NCI-H82 (cell line): ENCODE data around the gene SMAD3.

ENCODE experiments used
- DNase-seq: peaks from one replicate; lab custom pipeline; 2025; lab: John Stamatoyannopoulos, UW

Gene SMAD3

DNA sequence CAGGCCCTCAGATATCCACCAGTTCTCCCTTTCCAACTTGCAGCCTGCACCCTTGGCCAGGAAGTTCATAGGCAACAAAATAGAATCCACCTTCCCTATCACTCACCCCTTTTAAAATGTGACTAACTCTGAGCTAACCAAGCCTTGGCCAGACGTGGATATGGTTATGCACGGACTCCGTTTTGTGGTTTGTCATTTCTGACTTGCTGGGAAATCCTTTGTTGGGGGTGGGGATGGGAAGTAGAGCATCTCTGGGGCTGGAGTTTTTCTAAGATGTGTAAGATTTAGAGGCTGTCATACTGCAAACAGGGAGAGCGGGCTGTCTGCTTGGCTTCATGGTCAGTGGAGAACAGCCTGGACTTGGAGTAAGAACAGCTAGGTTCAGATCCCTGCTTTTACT lies 62.6 kb downstream of the SMAD3 start:
- no peak for DNase-seq

DNA sequence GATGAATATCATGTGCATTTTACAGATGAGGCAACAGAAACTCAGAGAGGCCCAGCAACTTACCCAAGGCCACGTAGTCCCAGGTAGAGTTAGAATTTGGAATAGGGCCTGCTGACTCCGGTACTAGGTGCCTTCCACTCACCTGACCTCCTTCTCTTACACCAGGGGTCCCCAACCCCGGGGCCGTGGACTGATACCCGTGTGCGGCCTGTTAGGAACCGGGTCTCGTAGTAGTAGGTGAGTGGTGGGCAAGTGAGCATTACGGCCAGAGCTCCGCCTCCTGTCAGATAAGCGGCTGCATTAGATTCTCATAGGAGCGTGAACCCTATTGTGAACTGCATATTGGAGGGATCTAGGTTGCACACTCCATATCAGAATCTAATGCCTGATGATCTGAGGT lies 64.8 kb downstream of the SMAD3 start:
- DNase-seq: no peak

DNA sequence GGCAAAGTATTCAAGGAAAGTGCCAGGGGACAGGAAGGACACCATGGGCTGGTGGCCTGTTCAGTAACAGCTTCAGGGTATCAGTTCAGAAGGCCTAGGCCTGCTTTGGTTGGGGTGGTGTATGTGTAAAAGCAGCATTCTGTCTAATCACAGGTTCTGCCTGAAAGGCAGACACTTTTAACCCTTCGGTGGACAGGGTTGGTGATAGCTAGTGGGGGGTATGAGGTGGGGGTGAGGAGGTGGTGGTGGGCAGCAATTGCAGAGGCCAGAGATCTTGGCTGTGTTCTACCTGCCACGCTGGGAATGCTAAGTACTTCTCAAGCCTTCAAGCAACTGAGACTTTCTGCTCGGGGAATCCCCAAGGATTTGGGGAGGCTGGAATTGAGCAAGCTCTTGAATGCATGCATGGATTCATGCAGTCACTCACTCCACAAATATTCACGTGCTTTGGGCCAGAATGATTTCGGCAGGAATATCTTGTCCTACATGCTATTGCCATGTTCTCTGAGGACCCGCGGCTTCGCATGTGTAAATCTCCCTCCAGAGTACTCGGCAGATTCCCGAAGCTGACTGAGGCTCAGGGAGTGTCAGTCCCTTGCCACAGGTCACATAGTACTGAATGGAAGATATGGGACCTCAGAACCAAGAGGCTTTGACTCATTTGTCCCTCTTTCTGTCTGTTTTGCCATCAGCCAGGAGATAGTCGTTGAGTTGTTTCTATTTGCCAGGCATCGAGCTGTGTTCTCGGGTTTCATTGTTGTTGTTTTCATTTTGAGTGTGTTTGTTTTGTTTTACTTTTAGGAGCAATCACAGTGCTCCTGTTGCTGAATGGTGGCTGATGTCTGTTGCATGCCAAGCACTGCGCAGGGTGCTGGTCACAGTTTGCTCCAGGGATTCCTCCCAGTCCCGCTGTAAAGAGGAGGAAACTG lies 65.5 kb downstream of the SMAD3 start:
- no peak for DNase-seq

DNA sequence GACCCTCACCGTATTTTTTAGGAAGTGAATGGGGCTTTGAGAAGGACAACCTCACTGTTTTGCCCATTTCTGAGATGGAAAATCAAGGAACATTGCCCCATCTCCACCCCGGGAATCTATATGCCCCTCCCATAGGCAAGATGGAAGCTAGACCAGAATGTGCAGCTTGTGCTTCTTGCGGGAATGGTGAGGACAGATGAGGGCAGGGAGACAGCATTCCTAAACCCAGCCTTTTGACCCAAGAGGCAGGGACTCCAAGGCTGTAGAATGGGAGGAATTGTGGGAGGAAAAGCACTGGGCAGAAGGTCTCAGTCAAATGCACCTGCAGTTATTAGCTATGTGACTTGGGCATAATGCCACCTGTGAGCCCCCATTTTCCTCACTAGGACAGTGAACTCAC lies 66.9 kb downstream of the SMAD3 start:
- DNase-seq: no peak

DNA sequence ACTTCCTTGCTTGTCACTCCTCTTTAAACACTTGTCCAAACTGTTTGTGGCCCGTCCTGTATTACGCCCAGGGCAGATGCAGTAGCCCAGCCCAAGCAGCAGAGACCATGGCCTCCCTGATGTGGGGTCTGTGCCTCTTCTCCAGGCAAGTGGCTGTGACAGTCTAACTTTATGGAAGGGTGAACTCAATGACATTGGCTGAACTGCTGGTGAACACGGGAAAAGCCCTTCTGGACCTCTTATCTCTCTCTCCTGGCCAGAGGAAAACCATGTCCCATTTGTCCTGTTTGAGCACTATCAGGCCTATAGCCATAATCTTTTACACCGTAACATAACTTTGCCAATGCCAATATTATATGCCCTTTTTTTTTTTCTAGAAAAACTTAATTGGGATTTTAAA lies 67.6 kb downstream of the SMAD3 start:
- DNase-seq: no peak

DNA sequence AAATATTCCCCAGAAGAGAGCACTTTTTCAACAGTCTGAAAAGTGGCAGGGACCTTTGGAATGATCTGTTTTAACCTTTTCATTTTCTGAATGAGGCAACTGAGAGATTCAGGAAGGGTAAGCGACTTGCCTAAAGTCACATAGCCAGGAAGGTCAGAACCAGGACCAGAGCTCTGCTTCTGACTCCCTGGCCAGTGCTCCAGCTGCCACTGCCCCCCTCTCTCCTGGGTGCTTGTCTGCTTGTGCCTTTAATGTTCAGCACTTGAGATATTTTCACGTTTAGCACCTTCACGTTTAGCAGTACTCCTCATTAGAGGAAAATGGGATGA lies 68.3 kb downstream of the SMAD3 start:
- no peak for DNase-seq

DNA sequence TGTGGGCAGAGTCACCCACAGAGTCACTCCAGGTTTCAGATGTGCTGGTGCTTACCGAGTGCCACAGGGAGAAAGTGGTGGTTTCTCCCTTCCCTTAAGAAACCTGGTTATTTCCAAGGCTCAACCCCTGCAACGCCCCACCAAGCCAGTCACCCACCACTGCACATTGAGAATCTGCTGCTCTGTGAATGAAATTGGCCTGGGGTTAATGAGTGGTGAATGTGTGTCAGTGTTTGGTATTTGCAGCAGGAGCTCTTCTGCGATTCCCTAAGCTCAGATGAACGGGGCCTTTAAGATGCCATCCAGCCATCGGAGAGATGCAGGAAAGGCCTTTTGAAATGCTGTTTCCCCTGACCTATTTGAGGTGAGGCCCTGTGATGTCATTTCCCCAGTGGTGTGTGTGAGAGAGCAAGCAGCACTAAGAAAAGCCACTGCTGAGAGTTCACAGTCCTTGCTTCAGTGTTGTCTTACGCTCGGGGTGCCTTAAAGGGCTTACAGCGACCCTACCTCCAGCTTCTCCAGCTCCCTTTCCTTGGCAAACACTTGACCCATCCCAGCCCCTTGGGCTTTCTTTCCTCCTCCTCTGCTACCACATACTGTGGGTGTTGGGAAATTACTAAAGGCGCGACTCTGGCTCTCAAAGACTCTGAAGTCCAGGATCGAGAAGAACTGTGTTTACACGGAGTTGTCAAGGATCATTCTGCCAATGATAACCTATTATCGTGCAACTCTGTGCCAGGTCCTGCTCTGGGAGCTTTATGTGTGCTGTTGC lies 68.9 kb downstream of the SMAD3 start:
- no peak for DNase-seq

DNA sequence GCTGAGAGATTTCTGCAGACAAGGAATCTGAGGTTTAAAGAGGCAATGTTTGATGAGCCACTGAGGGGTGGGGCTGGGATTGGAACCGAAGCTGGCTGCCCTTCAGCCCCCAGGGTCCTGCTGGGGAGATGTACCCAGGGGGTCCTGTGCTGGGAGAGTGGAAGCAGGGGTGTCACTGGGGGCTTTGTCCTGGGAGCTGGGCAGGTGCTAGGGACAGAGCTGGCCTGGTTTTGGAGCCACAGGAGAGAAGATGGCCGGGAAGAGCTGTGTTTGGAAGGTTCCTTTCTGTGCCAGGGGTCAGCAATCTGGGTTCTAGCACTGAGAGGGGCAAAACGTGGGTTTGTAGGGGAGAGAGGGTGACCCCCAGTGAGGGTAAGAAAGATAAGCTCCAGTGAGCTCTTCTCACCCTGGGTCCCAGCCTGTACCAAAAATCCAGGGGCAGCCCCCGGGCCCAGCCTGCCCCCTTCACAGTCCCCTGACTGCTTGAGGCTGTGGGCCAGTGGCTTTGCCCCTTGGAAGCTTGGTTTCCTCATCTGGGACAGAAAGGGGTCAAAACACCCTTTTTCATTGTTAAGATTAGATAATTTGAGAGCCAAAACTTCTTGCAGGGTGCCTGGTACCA lies 69.6 kb downstream of the SMAD3 start:
- no peak for DNase-seq

DNA sequence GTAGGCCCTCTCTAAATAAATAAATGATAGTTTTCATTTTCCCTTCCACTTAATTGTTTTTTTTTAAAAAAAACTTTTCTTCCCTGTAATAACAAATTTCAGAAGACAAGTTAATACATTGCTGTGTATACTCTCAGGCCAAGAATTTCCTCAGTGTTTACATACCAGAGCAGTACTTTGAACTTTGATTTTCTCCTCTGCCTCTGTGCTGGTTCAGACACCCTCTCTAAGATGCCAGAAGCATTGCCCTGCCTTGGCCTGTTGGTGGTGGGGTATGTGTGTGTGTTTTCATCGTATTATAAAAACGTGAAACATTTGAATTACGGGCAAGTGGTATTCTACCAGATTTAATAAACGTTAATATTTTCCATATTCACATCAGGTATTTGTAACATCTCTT lies 70.1 kb downstream of the SMAD3 start:
- no peak for DNase-seq

DNA sequence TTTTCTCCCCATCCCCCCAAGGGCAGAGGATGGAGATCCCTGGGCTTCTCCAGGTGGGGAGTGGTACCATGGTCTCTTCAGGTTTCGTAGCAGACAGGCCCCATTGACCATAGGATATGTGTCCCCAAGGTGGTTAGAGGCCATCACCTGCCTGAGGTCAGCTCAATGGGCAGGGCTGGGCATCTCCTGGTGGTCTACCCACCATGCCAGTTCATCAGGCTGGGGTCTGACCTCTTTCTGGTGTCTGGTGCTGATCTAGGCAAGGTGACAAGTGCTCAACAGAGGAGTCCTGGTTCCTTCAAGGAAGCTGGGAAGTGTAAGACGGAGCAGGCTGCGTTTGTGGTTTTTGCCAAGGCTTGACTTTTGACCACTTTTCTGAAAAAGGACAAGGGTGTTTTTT lies 71.4 kb downstream of the SMAD3 start:
- no peak for DNase-seq

DNA sequence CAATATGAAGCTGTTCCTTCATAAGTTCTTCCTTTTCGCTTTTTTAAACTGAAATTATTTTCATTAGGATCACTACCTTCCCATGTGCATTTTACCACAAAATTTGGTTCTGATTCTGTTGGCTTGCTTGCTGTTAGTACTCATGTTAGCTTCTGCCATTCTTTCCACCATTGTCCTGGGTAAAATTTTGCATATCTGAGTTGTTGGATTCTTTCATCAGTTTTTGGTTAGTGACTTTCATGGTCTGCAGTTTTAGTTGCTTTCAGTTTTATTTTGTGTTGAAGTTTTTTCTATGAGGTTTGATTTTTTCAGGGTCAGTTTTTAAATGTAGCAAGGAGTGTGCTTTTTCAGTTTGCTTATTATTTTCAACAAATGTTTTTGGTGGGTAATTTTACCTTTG lies 71.9 kb downstream of the SMAD3 start:
- no peak for DNase-seq

DNA sequence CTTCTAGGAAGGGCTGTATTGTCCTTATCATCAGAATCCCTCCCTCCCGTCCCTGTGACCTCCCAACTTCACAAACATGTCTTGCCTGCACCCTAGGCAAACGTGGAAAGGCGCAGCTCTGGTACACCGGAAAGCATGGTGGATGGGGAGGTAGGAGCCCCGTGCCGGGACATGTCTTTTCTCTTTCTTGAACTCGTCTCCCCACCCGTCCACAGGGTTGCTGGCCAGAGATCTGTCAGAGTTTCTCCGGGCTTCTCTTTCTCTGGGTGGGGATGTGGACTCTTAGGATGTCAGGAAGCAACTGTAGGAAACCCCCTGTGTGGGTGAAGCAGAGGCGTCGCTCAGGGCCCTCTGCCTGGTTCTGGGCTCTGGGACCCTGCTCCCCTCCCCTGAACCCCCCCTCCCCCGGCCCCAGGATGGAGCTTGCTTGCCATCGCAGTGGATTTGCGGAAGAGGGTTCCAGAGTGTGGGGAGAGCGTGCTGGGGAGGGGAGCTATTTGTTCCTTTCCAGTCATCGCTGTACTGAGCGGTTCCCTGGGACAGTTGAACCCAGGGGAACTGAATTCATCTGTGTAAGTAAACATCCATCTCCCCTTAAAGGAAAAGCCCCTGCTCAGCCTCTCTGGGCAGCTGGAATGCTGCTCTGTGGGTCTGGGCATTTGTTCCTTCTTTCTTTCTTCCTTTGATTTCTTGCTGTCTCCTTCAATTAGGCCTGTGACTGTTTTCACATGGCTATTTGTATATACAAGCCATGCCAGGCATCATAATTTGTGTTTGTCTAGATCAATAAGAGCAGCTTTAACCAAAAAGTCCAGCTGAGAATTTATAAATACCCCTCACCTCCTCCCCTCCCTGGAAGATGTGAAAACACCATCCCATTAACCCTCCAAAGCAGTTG lies 72.8 kb downstream of the SMAD3 start:
- DNase-seq: no peak

DNA sequence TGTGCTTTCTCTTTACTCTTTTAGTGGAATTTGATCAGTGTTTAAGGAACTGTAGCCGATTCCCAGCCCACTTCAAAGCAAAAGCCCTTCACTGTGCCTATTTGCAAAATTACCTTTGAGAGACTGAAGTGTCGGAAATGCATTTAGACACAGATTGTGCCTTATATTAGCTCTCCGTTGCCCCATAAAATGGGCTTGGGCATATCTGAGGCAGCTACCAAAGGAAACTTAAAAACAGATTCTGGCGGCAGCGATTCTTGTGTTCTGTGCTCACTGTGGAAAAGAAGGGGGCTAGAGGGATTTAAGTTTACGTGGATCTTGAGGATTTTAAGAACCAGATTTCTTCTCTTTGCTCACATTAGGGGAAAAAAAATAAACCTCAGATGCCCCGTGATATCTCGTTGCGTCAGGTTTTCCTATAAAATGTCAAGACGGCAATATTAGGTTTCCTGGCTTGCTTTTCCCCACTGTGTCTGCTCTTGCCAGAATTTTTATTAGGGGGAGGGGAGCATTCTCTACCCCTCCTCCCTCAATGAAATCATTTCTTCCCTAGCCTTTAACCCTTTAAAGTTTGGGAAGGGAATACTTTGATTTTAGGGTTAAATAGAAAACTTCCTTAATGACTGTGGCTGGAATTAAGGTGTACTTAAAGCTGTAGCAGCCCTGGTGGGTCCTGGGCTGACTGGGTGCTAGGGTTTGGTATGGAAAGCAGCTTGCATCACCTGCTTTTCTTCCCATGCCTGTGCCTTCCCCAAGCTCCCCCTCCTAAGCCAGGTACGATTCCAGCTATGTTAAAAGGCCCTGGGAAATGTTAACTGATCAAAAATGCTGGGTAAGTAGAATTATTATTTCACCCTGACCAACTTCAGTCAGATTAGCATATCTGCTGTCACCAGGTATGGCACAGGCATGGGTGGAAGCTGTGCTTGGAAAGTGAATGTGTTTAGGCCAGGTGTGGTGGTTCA lies 73.8 kb downstream of the SMAD3 start:
- DNase-seq: no peak

DNA sequence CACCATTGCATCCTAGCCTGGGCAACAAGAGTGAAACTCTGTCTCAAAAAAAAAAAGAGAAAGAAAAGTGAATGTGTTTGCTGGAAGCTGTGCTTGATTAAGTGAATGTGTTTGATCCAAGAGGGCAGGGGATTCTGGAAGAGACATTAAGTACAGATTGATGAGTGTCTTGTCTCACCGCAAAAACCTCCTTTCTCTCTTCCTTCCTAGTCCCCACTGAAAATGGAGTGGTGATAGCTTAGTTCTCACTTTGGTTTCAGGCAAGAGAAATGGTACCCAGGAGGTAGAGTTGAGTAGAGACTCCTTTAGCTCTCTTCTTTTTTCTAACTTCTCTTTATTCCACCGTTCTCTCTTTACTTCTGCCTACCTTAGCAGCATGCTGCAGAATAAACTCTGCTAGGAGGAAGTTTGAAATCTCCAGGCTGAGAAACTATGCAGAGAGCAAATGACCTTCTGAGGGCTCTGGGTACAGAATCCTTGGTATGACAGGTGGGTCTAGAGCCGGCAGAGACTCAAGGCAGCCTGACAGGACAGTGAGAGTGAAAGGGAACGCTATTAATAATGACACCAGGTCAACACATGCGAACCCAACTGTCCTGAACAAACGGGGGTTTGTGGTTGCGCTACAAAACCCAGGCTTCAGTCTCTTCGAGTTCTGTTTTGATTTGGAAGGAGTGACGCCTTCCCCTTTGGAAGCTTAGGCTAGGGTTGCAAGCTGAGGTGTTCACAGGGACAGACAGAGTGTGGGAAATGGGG lies 74.9 kb downstream of the SMAD3 start:
- no peak for DNase-seq

DNA sequence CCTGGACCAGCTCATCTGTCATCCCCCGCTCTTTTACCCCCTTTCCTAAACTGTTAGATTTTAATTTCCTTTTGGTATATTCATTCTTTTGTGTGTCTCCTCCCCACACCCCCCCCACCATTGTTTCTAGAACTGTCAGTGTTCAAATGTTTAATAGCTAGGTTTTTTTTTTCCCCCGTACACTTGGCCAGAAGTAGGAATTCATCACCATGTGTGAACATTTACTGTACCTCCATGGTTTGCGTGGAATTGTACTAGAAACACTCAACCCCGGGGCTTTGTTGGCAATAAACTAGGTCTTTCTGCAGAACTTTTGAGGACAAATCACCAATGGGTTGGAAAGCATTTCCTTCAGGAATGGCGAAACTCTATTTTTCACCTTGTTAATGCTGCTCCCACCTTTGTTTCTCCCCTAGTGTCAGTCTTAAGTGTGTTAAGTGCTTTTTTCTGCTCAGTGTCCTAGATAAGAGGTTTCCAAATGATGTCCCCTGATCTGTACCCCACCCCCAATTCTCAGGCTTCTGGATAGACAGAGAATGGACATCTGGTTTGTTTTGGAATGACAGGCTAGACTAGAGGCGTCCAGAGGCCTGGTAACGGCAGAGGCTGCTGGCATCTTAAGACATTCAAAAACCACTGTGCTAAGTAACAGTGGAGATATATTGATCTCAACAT lies 76.8 kb downstream of the SMAD3 start:
- no peak for DNase-seq

DNA sequence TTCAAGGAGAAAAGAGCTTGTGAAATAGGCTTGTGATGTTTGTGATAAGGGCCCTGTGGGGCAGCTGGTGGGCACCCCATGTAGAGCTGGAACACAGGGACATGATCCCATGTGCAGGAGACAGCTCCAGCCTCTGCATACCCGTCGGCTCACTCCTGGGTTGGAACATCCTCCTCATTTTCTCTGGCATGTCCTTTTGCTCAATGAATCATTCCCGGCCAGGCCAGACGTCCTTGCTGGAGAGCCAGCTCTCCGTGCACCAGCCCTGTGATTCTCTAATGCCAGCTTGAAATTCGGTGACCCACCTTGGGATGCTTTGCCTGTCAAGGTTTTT lies 77.3 kb downstream of the SMAD3 start:
- DNase-seq: no peak

DNA sequence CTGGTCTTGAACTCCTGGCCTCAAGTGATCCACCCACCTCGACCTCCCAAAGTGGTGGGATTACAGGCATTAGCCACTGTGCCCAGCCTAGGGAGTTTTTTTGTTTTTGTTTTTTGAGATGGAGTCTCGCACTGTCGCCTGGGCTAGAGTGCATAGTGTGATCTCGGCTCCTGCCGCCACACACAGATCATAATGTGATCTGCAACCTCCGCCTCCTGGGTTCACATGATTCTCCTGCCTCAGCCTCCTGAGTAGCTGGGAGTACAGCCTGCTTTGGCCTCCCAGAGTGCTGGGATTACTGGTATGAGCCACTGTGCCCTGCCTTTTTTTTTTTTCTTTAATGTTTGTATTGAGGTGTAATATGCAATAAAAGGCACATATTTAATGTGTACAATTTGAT lies 78.2 kb downstream of the SMAD3 start:
- DNase-seq: no peak

DNA sequence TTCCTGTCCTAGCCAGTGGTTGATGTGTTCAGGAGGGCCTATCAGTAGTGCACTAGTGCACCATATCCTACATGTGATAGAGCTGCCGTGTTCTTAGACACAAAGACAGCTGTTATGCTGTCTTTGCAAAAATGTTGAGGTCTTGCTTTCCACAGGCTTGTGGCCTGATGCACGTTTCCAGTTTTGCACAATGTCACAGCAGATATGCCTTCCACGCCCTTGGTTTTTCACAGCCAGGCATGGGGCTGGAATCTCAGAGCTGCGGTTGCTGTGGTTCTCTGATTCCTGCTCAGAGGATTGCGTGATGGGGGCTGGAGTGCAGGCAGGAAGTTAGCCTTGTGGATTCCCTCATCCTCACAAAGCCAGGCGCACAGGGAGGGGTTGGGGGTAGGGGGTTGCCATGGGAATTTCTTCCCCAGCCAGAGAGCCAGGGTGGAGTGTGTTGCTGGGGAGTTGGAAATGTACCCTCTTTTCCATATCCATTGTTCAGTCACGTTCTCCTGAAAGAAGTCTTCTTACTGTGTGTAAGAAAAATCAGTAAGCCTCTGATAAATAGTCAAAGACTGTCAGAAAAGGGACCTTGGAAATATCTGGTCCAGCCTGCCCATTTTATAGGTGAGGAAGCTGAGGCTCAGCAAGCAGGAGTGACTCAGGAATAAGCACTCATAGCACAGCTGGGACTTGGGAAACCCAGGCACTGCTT lies 79.4 kb downstream of the SMAD3 start:
- no peak for DNase-seq

DNA sequence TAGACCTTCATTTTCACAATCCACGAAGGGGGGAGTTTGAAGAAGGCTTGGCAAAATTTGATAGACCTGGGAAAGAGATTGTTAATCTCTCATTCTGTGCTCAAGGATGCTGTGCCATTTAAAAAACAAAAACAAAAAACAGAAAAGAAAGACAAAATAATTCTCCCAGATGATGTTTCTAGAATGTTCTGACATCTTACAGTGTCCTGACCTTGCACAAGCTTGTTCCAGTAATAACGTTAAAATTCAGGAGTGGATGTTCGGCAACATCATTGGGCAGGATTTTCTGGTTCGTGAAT lies 79.9 kb downstream of the SMAD3 start:
- no peak for DNase-seq
